Activated CD4-positive, alpha-beta T cell treated with anti-CD3 and anti-CD28 coated beads for 4 hours (primary cell): ENCODE measurements around the gene MEMO1.
"Not testable (repeated sequence)": the region's sequence is repeated elsewhere in the genome, so short reads cannot be mapped to it uniquely, and the experiment has no call there.

ENCODE experiments used
- DNase-seq, 2 donors: peaks; one replicate each; pipeline ENCODE4 v3.0.0-alpha.2; 2020

Gene MEMO1

DNA sequence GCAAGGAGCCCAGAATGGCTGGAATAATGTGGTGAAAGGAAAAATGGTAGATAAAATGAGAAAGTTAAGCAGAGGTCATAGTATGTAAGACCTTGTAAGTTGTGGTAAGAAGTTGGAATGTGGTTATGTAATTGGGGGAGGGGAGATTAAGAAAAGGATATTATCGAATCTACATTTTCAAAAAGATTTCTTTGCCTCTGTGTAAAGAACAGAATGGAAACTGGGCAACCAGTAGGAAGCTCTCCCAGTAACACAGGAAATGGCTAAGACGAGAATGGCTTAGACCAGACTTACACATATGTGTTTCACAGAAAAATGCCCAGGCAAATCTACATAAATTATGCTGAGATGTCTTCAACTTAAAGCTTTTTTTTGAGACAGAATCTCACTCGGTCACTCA is 13.2 kb downstream of the MEMO1 start:
- no peak for DNase-seq

DNA sequence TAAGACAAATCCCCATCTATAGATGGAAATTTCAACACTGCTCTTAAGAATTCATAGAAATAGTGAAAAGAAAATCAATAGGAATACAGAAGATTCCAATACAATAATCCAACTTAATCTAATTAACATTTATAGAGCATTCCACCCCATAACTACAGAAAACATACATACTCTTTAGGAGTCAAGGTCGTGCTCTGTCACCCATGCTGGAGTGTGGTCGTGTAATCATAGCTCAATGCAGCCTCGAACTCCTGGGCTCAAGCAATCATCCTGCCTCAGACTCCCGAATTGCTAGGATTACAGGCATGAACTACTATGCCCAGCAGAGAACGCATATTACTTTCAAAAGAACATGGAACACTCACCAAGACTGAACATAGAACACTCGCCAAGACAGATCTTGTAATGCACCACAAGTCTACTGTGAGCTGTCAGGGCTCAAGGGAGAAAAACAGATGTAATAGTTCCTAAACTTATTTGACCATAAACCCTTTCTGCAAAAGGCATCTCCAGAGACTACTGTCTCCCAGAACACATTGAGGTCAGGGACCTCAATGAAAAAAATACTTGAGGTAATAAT is 14.1 kb downstream of the MEMO1 start:
- DNase-seq, result no peak

DNA sequence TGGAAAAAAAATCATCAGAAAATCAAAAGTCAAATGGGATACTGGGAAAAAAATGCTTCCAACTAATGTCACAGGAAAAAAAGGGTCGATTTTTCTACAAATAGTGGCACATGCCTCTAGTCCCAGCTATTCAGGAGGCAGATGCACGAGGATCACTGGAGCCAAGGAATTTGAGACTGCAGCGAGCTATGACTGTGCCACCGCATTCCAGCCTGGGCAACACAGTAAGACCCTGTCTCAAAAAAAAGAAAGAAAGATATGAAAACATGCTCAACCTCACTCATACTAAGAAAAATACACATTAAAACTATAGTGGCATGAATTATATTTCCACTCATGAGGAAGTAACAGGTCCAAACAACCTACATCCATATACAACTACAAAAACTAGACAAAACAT is 17.9 kb downstream of the MEMO1 start:
- no peak for DNase-seq

DNA sequence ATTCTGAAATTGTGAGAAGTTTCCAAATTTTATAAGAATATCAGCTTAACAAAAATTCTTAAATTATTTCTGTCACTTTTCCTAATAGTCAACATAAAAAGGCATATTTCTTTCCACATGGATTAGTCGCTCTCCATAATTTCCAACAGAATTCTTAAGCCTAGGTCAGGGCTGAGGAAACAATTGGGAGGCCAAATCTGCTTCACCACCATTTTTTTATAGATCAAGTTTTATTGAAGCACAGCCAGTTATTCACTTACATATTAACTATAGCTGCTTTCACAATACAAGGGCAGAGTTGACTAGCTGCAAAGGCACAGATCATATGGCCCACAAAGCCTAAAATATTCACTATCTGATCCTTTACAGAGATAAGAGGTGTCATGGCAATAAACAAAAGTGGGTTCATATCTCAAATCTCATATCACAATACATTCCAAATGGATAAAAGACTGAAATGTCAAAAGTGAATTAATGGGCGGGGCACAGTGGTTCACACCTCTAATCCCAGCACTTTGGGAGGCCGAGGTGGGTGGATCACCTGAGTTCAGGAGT is 18.7 kb downstream of the MEMO1 start:
- no peak for DNase-seq

DNA sequence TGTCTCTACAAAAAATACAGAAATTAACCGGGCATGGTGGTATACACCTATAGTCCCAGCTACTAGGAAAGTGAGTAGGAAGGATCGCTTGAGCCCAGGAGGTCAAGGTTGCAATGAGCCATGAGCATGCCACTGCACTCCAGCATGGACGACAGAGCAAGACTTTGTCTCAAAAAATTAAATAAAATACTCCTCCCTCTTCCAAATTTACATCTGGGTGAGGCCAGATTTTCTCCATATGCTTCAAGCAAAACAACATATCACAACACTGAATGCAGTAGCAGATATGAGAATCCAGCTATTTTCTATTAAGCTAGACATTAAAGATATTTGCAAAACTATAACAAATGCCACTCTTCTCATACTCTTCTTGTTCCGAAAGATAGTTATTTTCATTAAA is 20.9 kb downstream of the MEMO1 start:
- no peak for DNase-seq

DNA sequence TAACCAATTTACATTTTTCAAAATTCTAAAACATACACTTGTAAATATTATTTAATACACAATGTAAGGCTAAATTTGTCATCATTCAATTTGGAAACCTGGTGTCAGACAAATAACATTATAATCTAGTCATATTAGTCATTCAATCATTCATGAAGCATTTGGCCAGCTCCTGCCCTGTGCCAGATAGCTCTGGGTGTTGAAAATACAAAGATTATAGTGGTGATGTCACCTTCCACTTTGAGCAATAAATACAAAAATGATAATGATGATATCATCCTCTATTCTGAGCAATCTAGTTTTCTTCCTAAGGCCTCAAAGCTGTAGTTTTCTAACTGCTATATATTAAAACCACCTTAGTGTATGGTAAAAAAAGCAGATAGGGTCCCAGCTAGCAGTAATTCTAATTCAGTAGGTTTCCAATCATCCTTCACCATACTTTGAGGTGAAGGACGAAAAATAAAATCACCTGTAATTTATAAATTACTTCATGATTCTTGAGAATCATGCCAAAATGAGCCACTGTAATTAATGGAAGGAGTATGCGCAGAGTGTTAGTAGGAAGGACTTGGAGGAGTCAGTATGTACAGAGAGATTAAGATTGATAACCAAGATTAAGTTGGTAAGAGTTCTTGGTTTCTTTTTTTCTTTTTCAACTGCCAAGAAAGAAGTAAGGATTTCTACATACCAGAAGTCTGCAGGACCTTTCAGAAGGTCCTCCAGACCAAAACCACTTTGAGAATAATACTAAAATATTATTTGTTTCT is 23.2 kb downstream of the MEMO1 start:
- DNase-seq, result no peak

DNA sequence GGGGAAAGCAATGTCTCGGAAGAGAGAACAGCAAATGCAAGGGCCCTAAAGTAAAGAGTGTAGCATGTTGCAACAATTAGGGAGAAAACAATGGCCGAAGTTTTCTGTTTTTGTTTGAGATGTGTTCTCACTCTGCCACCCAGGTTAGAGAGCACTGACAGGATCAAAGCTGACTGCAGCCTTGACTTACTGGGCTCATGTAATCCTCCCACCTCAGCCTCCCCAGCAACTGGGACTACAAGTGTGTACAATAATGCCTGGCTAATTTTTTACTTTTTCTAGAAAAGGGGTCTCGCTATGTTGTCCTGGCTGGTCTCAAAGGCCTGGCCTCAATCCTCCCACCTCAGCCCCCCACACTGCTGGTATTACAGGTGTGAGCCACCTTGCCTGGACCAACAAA is 23.9 kb downstream of the MEMO1 start:
- DNase-seq, result no peak

DNA sequence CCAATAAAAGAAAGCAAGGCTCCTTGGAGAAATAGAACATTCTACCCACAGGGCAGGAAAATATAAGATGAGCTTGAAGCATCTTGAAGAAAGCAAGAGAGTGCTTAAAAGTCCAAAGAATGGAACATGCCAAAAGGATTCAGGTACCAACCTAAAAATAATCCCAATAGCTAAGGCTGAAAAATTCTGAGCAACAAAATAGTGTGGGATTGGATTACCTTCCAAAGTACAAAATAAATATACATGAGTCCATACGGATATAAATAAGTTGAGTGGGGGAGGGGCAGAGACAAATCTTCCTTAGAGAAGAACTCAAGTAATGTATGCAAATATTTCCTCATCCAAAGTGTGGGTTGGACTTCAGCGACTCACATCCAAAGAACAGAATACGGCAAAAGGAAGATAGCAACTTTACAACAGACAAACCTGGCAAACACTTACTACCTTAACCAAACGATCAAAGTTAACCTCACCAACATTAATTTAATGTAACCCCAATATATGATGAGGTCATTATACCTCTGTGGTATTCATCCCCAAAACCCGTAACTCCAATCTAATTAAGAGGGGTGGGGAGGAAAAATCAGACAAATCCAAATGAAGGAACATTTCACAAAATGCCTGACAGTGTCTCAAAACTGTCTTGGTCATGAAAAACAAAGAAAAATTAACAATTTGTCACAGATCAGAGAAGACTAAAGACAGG is 26.9 kb downstream of the MEMO1 start:
- DNase-seq, result no peak

DNA sequence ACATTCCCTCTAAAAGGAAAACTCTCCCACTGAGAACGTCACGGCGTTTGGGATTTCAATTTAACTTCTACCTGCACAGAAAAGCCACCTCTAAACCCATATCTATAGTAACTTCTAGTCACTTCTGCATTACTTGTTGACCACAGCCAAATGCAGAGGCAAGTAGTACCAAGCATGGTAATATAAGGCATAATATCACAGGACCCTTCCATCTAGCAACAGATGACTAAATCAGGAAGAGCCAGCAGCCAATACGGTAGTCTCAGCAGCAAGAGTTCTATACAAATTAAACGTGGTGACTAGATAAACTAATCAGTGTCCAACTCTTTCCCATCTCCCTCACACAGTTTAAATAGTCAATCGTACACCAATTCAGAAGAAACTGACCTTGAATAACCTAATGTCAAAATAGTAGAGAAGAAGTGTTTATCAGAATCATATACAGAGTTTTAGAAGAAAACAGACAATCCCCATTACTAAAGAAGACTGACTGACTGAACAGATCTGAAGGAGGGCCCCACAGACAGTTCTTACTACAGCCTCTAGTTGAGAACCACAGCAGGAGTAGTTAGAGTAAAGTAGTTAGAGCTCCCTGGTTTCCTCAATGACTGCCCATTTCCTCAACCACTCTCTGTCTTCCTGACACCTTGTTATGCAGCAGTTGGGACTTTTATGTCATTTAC is 30.0 kb downstream of the MEMO1 start:
- DNase-seq, result no peak

DNA sequence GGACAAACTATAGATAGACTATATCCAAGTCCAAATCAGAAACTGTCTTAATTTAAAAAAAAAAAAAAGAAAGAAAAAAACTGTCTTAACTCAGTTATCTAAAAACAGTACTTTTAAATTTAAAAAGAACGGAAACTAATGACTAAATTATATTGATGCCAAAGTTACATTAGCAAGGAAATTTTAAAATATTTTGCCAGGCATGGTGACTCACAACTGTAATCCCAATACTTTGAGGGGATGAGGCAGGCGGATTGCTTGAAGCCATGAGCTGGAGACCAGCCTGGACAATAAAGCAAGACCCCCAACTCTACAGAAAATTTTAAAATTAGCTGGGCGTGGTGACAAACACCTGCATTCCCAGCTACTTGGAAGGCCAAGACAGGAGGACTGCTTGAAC is 30.9 kb downstream of the MEMO1 start:
- no peak for DNase-seq

DNA sequence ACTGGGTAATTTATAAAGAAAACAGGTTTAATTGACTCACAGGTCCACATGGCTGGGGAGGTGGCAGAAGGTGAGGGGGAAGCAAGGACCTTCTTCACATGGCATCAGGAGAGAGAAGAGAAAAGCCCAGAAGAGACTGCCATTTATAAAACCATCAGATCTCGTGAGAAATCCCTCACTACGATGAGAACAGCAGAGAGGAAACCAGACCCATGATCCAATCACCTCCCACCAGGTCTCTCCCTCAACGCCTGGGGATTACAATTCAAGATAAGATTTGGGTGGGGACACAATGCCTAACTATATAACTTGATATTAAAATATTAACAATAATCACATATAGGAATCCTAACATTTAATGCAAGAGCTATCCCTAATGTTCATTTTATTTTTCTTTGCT is 31.8 kb downstream of the MEMO1 start:
- no peak for DNase-seq

DNA sequence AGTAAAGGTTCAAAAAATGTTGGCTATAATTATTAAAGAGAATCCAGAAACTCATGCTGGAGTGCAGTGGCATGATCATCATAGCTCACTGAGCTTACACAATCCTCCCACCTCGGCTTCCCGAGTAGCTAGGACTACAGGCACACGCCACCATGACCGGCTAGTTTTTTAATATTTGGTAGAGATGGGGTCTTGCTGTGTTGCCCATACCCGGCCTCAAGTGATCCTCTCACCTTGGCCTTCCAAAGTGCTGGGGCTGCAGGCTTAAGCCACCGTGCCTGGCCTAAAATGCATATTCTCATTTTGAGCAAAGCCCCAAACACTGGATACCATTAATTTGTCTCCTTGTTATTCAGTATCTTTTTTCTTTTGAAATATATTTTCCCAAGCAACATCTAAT is 32.4 kb downstream of the MEMO1 start:
- no peak for DNase-seq

DNA sequence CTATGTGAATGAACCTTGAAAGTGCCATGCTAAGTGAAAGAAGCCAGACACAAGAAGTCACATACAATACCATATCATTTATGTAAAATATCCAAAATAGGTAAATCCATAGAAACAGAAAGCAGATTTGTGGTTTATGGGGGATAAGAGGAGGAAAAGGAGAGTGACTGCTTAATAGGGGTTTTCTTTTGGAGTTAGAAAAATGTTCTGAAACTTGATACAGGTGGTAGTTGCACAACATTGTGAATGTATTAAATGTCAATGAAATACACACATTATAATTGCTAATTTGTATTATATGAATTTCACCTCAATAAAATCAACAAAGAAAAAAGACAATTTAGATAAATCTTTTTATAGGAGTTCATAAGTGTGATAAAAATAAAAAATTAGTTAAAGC is 37.1 kb downstream of the MEMO1 start:
- no peak for DNase-seq

DNA sequence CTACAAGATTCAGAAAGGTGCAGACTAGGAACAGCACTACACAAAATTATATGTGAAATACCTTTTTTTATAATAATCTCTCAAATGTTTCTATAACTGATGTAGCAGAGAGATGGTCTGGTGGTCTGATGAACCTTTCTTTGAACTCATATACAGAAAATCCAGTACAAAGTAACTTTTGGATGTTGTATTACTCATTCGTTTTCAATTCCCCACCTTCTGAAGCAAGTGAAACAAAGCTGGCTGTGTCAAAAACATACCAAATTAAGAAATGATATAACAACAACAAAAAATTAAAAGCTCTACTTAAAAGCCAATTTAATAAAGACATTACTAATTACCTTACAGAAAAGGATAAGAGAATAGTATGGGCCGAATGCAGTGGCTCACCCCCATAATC is 38.7 kb downstream of the MEMO1 start:
- DNase-seq, result no peak

DNA sequence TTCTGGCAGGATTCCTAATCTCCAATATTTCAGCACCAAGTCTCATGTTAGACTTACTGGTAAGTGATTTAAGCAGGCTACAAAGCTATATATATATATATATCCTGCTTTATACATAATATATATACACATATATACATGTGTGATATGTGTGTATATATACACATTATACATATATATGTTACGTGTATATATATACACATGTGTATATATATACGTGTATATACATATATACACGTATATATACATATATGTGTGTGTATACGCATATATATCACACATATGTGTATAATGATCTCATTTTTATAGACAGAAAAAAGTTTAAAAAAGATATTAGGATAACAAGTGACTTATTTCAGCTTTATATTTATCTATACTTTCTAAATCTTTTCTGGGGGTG is 41.6 kb downstream of the MEMO1 start:
- no peak for DNase-seq

DNA sequence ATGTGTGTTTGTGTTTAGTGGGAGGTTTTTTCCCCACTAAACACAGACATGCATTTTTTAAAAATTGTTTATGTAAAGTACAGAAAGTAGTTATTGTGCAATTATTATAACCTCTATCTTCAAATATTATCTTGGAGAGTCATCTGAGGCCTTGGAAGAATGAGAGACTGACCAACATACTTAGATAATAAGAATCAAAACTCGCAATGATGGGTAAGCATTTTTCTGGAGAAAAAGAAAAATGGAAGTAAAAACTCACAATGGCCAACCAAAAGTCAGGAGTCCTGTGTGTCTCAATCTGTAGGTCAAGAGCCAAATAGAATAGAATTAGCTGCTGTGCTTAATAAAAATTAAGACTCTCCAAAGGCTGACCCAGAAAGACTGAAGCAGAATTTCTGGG is 43.0 kb downstream of the MEMO1 start:
- no peak for DNase-seq

DNA sequence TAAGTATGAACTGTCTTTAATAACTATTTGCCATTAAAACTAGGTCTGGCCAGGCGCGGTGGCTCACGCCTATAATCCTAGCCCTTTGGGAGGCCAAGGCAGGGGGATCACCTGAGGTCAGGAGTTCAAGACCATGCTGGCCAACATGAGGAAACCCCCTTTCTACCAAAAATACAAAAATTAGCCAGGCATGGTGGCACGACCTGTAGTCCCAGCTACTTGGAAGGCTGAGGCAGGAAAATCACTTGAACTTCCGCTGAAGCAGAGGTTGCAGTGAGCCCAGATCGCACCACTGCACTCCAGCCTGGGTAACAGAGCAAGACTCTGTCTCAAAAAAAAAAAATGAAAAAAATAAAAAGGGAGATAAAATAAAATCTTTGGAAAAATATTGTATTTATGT is 44.4 kb downstream of the MEMO1 start:
- not testable (repeated sequence) for DNase-seq

DNA sequence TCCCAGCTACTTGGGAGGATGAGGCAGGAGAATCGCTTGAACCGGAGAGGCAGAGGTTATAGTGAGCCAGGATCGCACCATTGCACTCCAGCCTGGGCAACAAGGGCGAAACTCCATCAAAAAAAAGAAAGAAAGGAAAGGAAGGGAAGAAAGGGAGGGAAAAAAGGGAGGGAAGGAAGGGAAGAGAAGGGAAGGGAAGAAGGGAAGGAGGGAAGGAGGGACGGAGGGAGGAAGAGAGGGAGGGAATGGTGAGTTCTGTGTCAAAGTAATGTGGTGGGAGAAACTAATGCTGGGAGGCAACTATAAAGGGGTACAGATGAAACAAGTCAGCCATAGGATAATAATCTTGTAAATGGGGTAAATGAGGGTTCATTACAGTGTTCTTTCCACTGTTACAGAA is 45.7 kb downstream of the MEMO1 start:
- DNase-seq, result no peak

DNA sequence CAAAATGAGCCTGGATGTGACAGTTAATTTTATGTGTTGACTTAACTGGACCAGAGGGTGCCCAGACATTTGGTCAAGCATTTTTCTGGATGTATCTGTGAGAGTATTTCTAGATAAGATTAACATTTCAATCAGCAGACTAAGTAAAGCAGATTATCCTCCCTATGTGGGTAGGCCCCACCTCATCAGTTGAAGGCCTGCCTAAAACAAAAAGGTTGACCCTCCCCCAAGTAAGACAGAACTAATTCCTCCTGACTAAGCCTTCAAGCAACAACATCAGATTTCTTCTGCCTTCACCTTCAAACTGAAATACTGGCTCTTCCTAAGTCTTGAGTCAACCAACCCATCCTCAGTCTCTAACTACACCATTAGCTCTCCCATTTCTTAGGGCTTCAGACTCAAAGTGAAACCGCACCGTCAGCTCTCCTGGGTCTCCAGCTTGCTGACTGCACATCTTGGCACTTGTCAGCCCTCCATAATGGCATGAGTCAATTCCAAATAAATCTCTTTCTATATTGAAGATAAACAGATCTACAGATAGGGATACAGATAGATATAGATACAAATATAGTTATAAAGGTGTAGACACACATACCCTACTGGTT is 47.9 kb downstream of the MEMO1 start:
- DNase-seq, result no peak

DNA sequence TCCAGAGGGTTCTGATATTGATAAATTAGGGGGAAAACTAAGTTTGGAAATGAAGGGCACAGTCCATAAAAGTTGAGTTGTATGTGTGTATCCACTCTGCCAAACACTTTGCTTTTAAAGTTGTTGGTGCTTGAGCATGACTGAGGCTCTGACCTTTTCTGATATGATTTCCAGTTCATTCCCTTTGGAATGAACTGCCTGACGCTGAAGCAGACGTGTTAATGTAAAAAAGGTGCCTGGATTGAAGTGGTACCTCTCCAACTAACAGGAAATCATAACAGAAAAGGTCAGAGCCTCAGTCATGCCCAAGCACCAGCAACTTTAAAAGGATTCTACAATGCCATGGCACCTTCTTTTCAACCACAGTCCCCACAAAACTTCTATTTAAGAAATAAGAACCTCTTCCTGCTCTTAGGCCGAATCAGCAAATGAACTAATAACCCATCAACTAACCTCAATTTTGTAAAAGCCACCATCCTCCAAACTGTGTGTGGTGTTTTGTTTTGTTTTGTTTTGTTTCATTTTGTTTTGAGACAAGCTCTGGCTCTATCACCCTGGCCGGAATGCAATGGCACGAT is 52.6 kb downstream of the MEMO1 start:
- no peak for DNase-seq

DNA sequence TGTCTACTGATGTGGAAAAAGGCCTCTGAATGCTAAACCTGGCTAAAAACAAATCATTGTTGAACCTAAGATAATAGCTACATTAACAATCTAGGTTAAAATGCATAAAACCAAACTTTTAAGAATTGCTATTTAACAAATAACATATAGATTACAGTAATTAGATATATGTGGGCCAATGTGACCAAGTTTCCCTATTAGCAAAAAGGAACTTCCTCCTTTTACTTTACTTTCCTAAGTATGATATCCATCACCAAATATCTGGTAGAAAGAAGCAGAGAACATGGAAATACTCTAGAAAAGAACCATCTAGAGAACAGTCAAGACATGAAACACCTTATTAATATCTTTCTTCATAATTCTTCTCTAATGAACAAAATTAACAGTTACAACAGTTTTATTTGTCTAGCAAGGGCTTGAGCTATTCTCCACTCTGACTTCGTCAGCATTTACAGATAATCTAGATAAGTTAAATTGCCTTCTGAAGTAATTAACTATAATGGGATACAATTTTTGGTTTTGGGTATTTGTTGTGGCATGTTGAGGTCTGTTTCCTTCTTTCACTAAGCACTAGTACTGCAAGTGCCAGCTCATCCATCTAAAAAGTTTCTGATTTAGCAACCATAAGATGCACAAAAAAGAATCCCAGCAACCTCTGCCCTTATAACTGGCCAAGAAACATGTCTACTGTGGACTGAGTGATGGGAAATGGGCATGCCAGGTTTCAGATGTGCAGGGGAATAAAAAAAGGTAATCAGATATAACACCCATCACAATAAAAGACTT is 53.3 kb downstream of the MEMO1 start:
- DNase-seq, result no peak

DNA sequence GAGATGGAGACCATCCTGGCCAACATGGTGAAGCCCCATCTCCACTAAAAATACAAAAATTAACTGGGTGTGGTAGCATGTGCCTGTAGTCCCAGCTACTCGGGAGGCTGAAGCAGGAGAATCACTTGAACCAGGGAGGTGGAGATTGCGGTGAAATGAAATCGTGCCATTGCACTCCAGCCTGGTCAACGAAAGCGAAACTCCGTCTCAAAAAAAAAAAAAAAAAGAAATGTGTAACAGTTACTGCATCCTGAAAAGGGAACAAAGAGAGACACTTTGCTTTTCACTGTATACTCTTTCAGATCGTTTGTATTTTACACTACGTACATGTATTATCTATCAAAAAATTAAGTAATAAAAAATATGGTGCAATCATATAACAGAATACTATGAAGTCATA is 53.9 kb downstream of the MEMO1 start:
- not testable (repeated sequence) for DNase-seq
